SK-N-SH (cell line): ENCODE measurements around the gene P4HA1. TPM values are rescaled to one million over a fixed set of nuclear protein-coding genes. Genes with fewer than 3 reads are reported as not detected.

Experiments
- CTCF ChIA-PET: fragments of 300-600, 350-600 bp; formaldehyde crosslinking; extraction: SDS; loops from one replicate; lab custom pipeline; 2021; lab: Yijun Ruan, JAX
- POLR2A ChIA-PET: fragments of 350-600 bp; sonication (Branson Sonifier 250); formaldehyde crosslinking; extraction: SDS; loops from one replicate; lab custom pipeline; 2020; ENCODE audit warnings: antibody characterized with exemption, inconsistent platforms; lab: Yijun Ruan, JAX
- DNase-seq: peaks from one replicate; pipeline ENCODE4 v3.0.0; 2012
- H2AFZ ChIP-seq: fragments of 200-600 bp; sonication (generic); 2 replicates; pipeline ENCODE4 v1.8.1; 2016; ENCODE audit warnings: antibody characterized with exemption, mild to moderate bottlenecking, low read depth
- H3F3A ChIP-seq: fragments of 200-600 bp; sonication (generic); replicated peaks from 2 replicates; pipeline ENCODE3; 2016; ENCODE audit warnings: antibody characterized with exemption, mild to moderate bottlenecking; ENCODE audit not compliant: insufficient read depth
- H3K27ac ChIP-seq, 2 experiments: fragments of 200-500 bp in 1 of 2; fragments of 200-600 bp in 1 of 2; sonication (Bioruptor generic) in 1 of 2; sonication (generic), shearing (Covaris generic) in 1 of 2; 2 replicates each; pipeline versions ENCODE4 v1.5.1 to v1.6.1; 2014 to 2016; ENCODE audit warnings: low read depth in 2 of 2, inconsistent platforms in 1 of 2, low read length in 1 of 2, mild to moderate bottlenecking in 1 of 2, mixed read lengths in 1 of 2
- H3K27me3 ChIP-seq: fragments of 200-600 bp; sonication (generic), shearing (Covaris generic); 2 replicates; pipeline ENCODE4 v1.6.1; 2016; ENCODE audit warnings: mixed run types; ENCODE audit not compliant: insufficient read depth
- H3K36me3 ChIP-seq, 2 experiments: fragments of 200-500 bp in 1 of 2; fragments of 200-600 bp in 1 of 2; sonication (Bioruptor generic) in 1 of 2; sonication (generic) in 1 of 2; replicated peaks in 1 of 2; 2 replicates each; pipeline versions ENCODE3 to v1.5.1; 2014 to 2016; ENCODE audit warnings: low read length in 1 of 2, mild to moderate bottlenecking in 1 of 2; ENCODE audit not compliant: insufficient read depth in 2 of 2, control insufficient read depth in 1 of 2
- H3K4me1 ChIP-seq, 2 experiments: fragments of 200-500 bp in 1 of 2; fragments of 200-600 bp in 1 of 2; sonication (Bioruptor generic) in 1 of 2; sonication (generic), shearing (Covaris generic) in 1 of 2; 2 replicates each; pipeline versions ENCODE4 v1.5.1 to v1.6.1; 2014 to 2016; ENCODE audit warnings: low read depth in 1 of 2, low read length in 1 of 2, mixed run types in 1 of 2; ENCODE audit not compliant: insufficient read depth in 2 of 2, control insufficient read depth in 1 of 2
- H3K4me2 ChIP-seq: fragments of 200-600 bp; sonication (generic), shearing (Covaris generic); 2 replicates; pipeline ENCODE4 v1.6.1; 2017; ENCODE audit warnings: mixed run types
- H3K4me3 ChIP-seq, 2 experiments: fragments of 200-500 bp in 1 of 2; fragments of 200-600 bp in 1 of 2; sonication (Bioruptor generic) in 1 of 2; sonication (generic), shearing (Covaris generic) in 1 of 2; 2 replicates each; pipeline versions ENCODE4 v1.5.1 to v1.8.1; 2014 to 2016; ENCODE audit warnings: low read depth in 2 of 2, inconsistent platforms in 1 of 2, low read length in 1 of 2, mild to moderate bottlenecking in 1 of 2, mixed read lengths in 1 of 2, moderate library complexity in 1 of 2
- H3K79me2 ChIP-seq: fragments of 200-600 bp; sonication (generic); 2 replicates; pipeline ENCODE4 v1.8.1; 2017; ENCODE audit warnings: mild to moderate bottlenecking; ENCODE audit not compliant: insufficient read depth
- H3K9ac ChIP-seq: fragments of 200-600 bp; sonication (generic); 2 replicates; pipeline ENCODE4 v1.6.1; 2017; ENCODE audit warnings: mixed run types
- H3K9me2 ChIP-seq: fragments of 200-600 bp; sonication (generic); 2 replicates; pipeline ENCODE4 v1.6.1; 2017; ENCODE audit warnings: mixed run types
- H3K9me3 ChIP-seq: fragments of 200-600 bp; sonication (generic); 2 replicates; pipeline ENCODE4 v1.6.1; 2017; ENCODE audit warnings: mixed run types, mild to moderate bottlenecking, moderate library complexity
- H4K20me1 ChIP-seq: fragments of 200-600 bp; sonication (generic); 2 replicates; pipeline ENCODE4 v1.6.1; 2017; ENCODE audit warnings: mild to moderate bottlenecking, mixed run types; ENCODE audit not compliant: insufficient read depth
- CTCF ChIP-seq: fragments of 200-600 bp; sonication (generic); IDR thresholded peaks from 2 replicates; pipeline ENCODE4 v1.6.1; 2017; ENCODE audit warnings: antibody characterized with exemption, mild to moderate bottlenecking, moderate library complexity
- ELF1 ChIP-seq: IDR thresholded peaks from 2 replicates; pipeline ENCODE4 v1.4.0; 2012
- EP300 ChIP-seq, 2 experiments: IDR thresholded peaks; 2 replicates each; pipeline versions ENCODE4 v1.4.0 to v1.6.1; 2012; ENCODE audit warnings: borderline replicate concordance in 1 of 2, low read depth in 1 of 2, low read length in 1 of 2
- FOSL2 ChIP-seq: IDR thresholded peaks from 2 replicates; pipeline ENCODE4 v1.4.0; 2012; ENCODE audit warnings: low read depth, mild to moderate bottlenecking, moderate library complexity, borderline replicate concordance
- FOXJ3 ChIP-seq: sonication (generic); formaldehyde crosslinking; IDR thresholded peaks from 2 replicates; pipeline ENCODE4 v1.5.1; 2020; ENCODE audit warnings: mild to moderate bottlenecking, missing genetic modification reagents
- FOXM1 ChIP-seq: IDR thresholded peaks from 2 replicates; pipeline ENCODE4 v1.4.0; 2012; ENCODE audit warnings: low read depth, mild to moderate bottlenecking
- GABPA ChIP-seq: IDR thresholded peaks from 2 replicates; pipeline ENCODE4 v1.4.0; 2012; ENCODE audit warnings: low read depth, mild to moderate bottlenecking
- JUND ChIP-seq: IDR thresholded peaks from 2 replicates; pipeline ENCODE4 v1.4.0; 2012
- MXI1 ChIP-seq: IDR thresholded peaks from 2 replicates; pipeline ENCODE4 v1.6.1; 2012; ENCODE audit warnings: mild to moderate bottlenecking, low read depth, low read length, improper control_type of control experiment
- NFIC ChIP-seq: IDR thresholded peaks from 2 replicates; pipeline ENCODE4 v1.4.0; 2012; ENCODE audit warnings: borderline replicate concordance
- PBX3 ChIP-seq: IDR thresholded peaks from 2 replicates; pipeline ENCODE4; 2012
- RCOR1 ChIP-seq: fragments of 150-350 bp; IDR thresholded peaks from 2 replicates; pipeline ENCODE4 v1.6.1; 2017; ENCODE audit warnings: antibody characterized with exemption, low read length
- REST ChIP-seq: IDR thresholded peaks from 2 replicates; pipeline ENCODE4 v1.6.1; 2012; ENCODE audit warnings: mild to moderate bottlenecking, low read depth, low read length, moderate library complexity
- RFX5 ChIP-seq: IDR thresholded peaks from 2 replicates; pipeline ENCODE4 v1.6.1; 2012; ENCODE audit warnings: mild to moderate bottlenecking, improper control_type of control experiment, low read length
- SMC3 ChIP-seq: IDR thresholded peaks from 2 replicates; pipeline ENCODE4 v1.6.1; 2012; ENCODE audit warnings: low read depth, low read length, improper control_type of control experiment
- TEAD4 ChIP-seq: IDR thresholded peaks from 2 replicates; pipeline ENCODE4 v1.4.0; 2012; ENCODE audit warnings: mild to moderate bottlenecking, borderline replicate concordance; ENCODE audit not compliant: insufficient read depth
- YY1 ChIP-seq: IDR thresholded peaks from 2 replicates; pipeline ENCODE4 v1.4.0; 2012; ENCODE audit warnings: low read depth, mild to moderate bottlenecking
- WGBS: methylation state at CpG from one replicate; pipeline ENCODE4 v1.1.6; 2017; ENCODE audit warnings: low lambda C conversion rate; 5-methylcytosine and 5-hydroxymethylcytosine counted together
- polyA plus RNA-seq, 3 experiments: library from polyadenylated mRNA; depleted of rRNA; stranded (reverse); fragments of >200 nt; gene quantifications; 2 replicates each; pipeline ENCODE4 v1.2.3, GENCODE V29; 2012

Gene P4HA1
- polyA plus RNA-seq, 1 of the 3 experiments (the other 2 are of a cell fraction): 34.8 TPM

GRCh38 chr10:73043766-73044377 is 52.8 kb downstream of the P4HA1 start:
- 98% methylated on average over 2 of the region's 2 CpGs for WGBS
- H4K20me1 ChIP-seq: no peaks in the 10 kb centered on the region
- POLR2A ChIA-PET: no interaction called here
- H3K9me3 ChIP-seq: no peaks in the 10 kb centered on the region
- H2AFZ ChIP-seq: no peak overlapping the region
- H3K4me3 ChIP-seq: 0 out of 4 replicates have a peak overlapping the region, but pooled peaks of 1 of the 2 experiments have one; percentile 20
- TF ChIP-seq RCOR1: no peak
- no peak for TF ChIP-seq REST
- TF ChIP-seq JUND: no peak
- no peak for TF ChIP-seq EP300 (IDR thresholded peaks at IDR 0.05; ENCODE audit: borderline replicate concordance in 1 of 2, low read depth in 1 of 2, low read length in 1 of 2)
- TF ChIP-seq CTCF: no peak
- peak overlapping the region; percentile 31; the same call in 1 of the 2 replicates for H3K9ac ChIP-seq
- DNase-seq: no peak
- H3K4me2 ChIP-seq: peak overlapping the region; percentile 43; the same call in 1 of the 2 replicates
- no peaks in the 10 kb centered on the region for H3K27me3 ChIP-seq
- H3K79me2 ChIP-seq: no peaks in the 10 kb centered on the region; the same call in 1 of the 2 replicates
- CTCF ChIA-PET: no interaction called here
- H3K36me3 ChIP-seq: peaks cover 30 to 78% of the 10 kb centered on the region in 2 experiments
- peaks cover 30% of the 10 kb centered on the region for H3F3A ChIP-seq
- peaks cover 0 to 20% of the 10 kb centered on the region in 2 experiments; a peak in 2 of 4 replicates for H3K4me1 ChIP-seq
- no peaks in the 10 kb centered on the region for H3K9me2 ChIP-seq
- peak overlapping the region; percentile 48 to 75; a peak in 3 of 4 replicates for H3K27ac ChIP-seq

GRCh38 chr10:73043319-73043718 is 53.3 kb downstream of the P4HA1 start:
- H2AFZ ChIP-seq: no peak overlapping the region
- DNase-seq: no peak
- H3K9me2 ChIP-seq: no peaks in the 10 kb centered on the region
- POLR2A ChIA-PET: no interaction called here
- no peak overlapping the region for H3K9ac ChIP-seq
- TF ChIP-seq NFIC (no peak), FOSL2 (no peak), RFX5 (no peak), FOXM1 (no peak), GABPA (no peak), YY1 (no peak), TEAD4 (no peak), MXI1 (no peak), ELF1 (no peak), FOXJ3 (CRISPR knock-in tag) (no peak), RCOR1 (no peak), PBX3 (no peak), CTCF (no peak), EP300 (IDR thresholded peaks at IDR 0.05; ENCODE audit: borderline replicate concordance in 1 of 2, low read depth in 1 of 2, low read length in 1 of 2) (no peak), SMC3 (no peak)
- H3K27ac ChIP-seq: peak overlapping the region in 1 of 2 experiments; percentile 75; a peak in 1 of 4 replicates
- CTCF ChIA-PET: no interaction called here
- H3F3A ChIP-seq: peaks cover 30% of the 10 kb centered on the region
- H3K9me3 ChIP-seq: no peaks in the 10 kb centered on the region
- H3K79me2 ChIP-seq: no peaks in the 10 kb centered on the region; the same call in 1 of the 2 replicates
- H3K4me2 ChIP-seq: no peak overlapping the region
- WGBS: 100% methylated on average over 1 of the region's 1 CpG
- H3K4me1 ChIP-seq: peaks cover 0 to 20% of the 10 kb centered on the region in 2 experiments; a peak in 2 of 4 replicates
- no peaks in the 10 kb centered on the region for H4K20me1 ChIP-seq
- no peaks in the 10 kb centered on the region for H3K27me3 ChIP-seq
- H3K36me3 ChIP-seq: peaks cover 30 to 75% of the 10 kb centered on the region in 2 experiments
- H3K4me3 ChIP-seq: no peak overlapping the region
